DOHH2 (cell line): ENCODE results near the gene STPG2.

Source experiments
- H3F3A ChIP-seq: fragments of 200-600 bp; sonication (generic), shearing (Covaris generic); 2 replicates; pipeline ENCODE4 v1.6.0; 2016; ENCODE audit warnings: antibody characterized with exemption, mild to moderate bottlenecking; ENCODE audit not compliant: control insufficient read depth, insufficient read depth
- H3K27ac ChIP-seq: fragments of 200-600 bp; sonication (generic); 2 replicates; pipeline ENCODE4 v1.5.1; 2014; ENCODE audit warnings: low read depth, mild to moderate bottlenecking, low read length, moderate library complexity
- H3K27me3 ChIP-seq: fragments of 200-600 bp; sonication (generic); 2 replicates; pipeline ENCODE4 v1.6.1; 2014; ENCODE audit warnings: mild to moderate bottlenecking, low read length, mixed read lengths; ENCODE audit not compliant: control insufficient read depth
- H3K36me3 ChIP-seq: fragments of 200-600 bp; sonication (generic); 2 replicates; pipeline ENCODE4 v1.6.1; 2014; ENCODE audit warnings: mild to moderate bottlenecking, low read length, moderate library complexity, mixed read lengths; ENCODE audit not compliant: control insufficient read depth
- H3K4me1 ChIP-seq: fragments of 200-600 bp; sonication (generic); 2 replicates; pipeline ENCODE4 v1.6.1; 2014; ENCODE audit warnings: mild to moderate bottlenecking, low read length, mixed read lengths; ENCODE audit not compliant: control insufficient read depth
- H3K4me2 ChIP-seq: fragments of 200-600 bp; sonication (generic); 2 replicates; pipeline ENCODE4 v1.6.0; 2014; ENCODE audit warnings: mild to moderate bottlenecking, low read length, moderate library complexity
- H3K4me3 ChIP-seq: fragments of 200-600 bp; sonication (generic); 2 replicates; pipeline ENCODE4 v1.5.1; 2014; ENCODE audit warnings: mild to moderate bottlenecking, low read length, mixed read lengths
- H3K79me2 ChIP-seq: fragments of 200-600 bp; sonication (generic); 2 replicates; pipeline ENCODE4 v1.6.1; 2014; ENCODE audit warnings: mild to moderate bottlenecking, low read length, mixed read lengths; ENCODE audit not compliant: control insufficient read depth
- H3K9me2 ChIP-seq: fragments of 200-600 bp; sonication (generic); replicated peaks from 2 replicates; pipeline ENCODE4 v1.6.1; 2014; ENCODE audit warnings: mild to moderate bottlenecking, low read length, mixed read lengths; ENCODE audit not compliant: control insufficient read depth
- H3K9me3 ChIP-seq: fragments of 200-600 bp; sonication (generic); 2 replicates; pipeline ENCODE4 v1.6.1; 2014; ENCODE audit warnings: antibody characterized with exemption, low read length, mixed read lengths; ENCODE audit not compliant: control insufficient read depth, insufficient read depth
- H4K20me1 ChIP-seq: fragments of 200-600 bp; sonication (generic); 2 replicates; pipeline ENCODE4 v1.6.0; 2014; ENCODE audit warnings: low read depth, mild to moderate bottlenecking, antibody characterized with exemption, low read length, moderate library complexity; ENCODE audit not compliant: control insufficient read depth, insufficient read depth
- CTCF ChIP-seq: fragments of 200-600 bp; sonication (generic); IDR thresholded peaks from one replicate; pipeline ENCODE4 v1.5.1; 2014; ENCODE audit warnings: antibody characterized with exemption, mild to moderate bottlenecking, low read depth, low read length; ENCODE audit not compliant: poor library complexity, severe bottlenecking
- EZH2phosphoT487 ChIP-seq: fragments of 200-600 bp; sonication (generic); IDR thresholded peaks from 2 replicates; pipeline ENCODE4 v1.6.1; 2017; ENCODE audit warnings: borderline replicate concordance, mild to moderate bottlenecking, antibody characterized with exemption, low read length, moderate library complexity, mixed read lengths

Gene STPG2

GRCh38 chr4:97656044-97656720, 487.1 kb downstream of the STPG2 start:
- Histone ChIP-seq H3K27ac (no peak overlapping the region), H3K79me2 (no peaks in the 10 kb centered on the region), H3F3A (no peaks in the 10 kb centered on the region), H4K20me1 (no peaks in the 10 kb centered on the region), H3K27me3 (no peaks in the 10 kb centered on the region), H3K9me3 (no peaks in the 10 kb centered on the region), H3K9me2 (no peaks in the 10 kb centered on the region), H3K4me2 (no peak overlapping the region), H3K4me3 (no peak overlapping the region), H3K4me1 (no peaks in the 10 kb centered on the region), H3K36me3 (no peaks in the 10 kb centered on the region)
- TF ChIP-seq EZH2phosphoT487, result no peak
- TF ChIP-seq CTCF, result no peak

DNA sequence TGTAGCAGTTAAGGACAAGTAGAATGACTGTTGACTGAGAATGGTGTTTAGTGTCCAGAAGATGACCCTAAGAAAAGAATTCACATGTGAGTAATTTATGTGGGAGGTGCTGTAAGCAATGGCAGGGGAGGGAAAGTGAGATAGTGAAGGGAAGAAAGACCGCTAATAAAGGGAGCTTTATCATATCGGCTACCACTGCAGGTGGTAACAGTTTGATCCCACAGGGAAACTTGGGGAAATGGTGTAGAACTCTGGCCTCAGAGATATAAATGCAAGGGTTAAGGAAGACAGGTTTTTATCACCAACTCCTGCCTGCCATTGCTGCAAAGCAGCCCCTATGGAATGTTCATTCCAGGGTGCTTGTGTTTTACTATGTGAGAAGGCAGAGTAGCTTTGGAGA, 489.6 kb downstream of the STPG2 start:
- no peaks in the 10 kb centered on the region for H3K27me3 ChIP-seq
- no peak overlapping the region for H3K4me3 ChIP-seq
- no peaks in the 10 kb centered on the region for H3K36me3 ChIP-seq
- H3K4me2 ChIP-seq, result no peak overlapping the region
- H3K27ac ChIP-seq, result no peak overlapping the region
- no peaks in the 10 kb centered on the region for H4K20me1 ChIP-seq
- no peaks in the 10 kb centered on the region for H3K9me3 ChIP-seq
- no peaks in the 10 kb centered on the region for H3K4me1 ChIP-seq
- no peak for TF ChIP-seq EZH2phosphoT487
- TF ChIP-seq CTCF, result no peak
- H3K9me2 ChIP-seq, result no peaks in the 10 kb centered on the region
- H3F3A ChIP-seq, result no peaks in the 10 kb centered on the region
- H3K79me2 ChIP-seq, result no peaks in the 10 kb centered on the region

DNA sequence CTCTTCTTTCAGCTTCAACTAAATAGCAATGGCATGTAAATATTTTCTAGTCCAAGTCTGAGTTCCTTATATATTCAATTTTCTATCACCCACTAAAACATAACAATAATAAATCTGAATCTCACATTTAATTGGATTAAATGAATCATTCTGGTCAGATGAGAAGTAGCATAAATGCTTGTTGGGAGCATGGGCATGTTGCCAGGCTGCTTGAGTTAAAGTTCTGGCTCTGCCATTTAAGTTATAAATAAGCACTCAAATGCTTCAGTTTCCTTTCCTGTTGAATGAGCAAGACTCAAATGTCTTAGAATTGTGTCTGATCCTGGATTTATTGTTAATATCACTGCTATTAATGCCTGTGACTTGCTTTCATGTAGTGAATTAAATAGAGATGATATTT, 496.3 kb downstream of the STPG2 start:
- no peak for TF ChIP-seq EZH2phosphoT487
- no peak for TF ChIP-seq CTCF
- Histone ChIP-seq H3K79me2 (no peaks in the 10 kb centered on the region), H3F3A (no peaks in the 10 kb centered on the region), H3K27ac (no peak overlapping the region), H3K9me2 (no peaks in the 10 kb centered on the region), H3K4me3 (no peak overlapping the region), H3K9me3 (no peaks in the 10 kb centered on the region), H3K4me1 (no peaks in the 10 kb centered on the region), H3K36me3 (no peaks in the 10 kb centered on the region), H3K4me2 (no peak overlapping the region), H3K27me3 (no peaks in the 10 kb centered on the region), H4K20me1 (no peaks in the 10 kb centered on the region)
